GM19324 (cell line): ENCODE results near the gene DVL1.

ENCODE experiments used
- ATAC-seq: cut with Tn5 transposase; IDR thresholded peaks from one replicate; pipeline ENCODE4 v1.9.1; 2021; ENCODE audit warnings: mild to moderate bottlenecking, moderate library complexity; ENCODE audit not compliant: unreplicated experiment, low FRiP score

Gene DVL1

GRCh38 chr1:1343811-1344421, 5.3 kb downstream of the DVL1 start:
- ATAC-seq: no peak

- no peak for ATAC-seq
Observed at GRCh38 chr1:1342584-1343115, 6.6 kb downstream of the DVL1 start.

- no peak for ATAC-seq
Observed at GRCh38 chr1:1342061-1342562, 7.1 kb downstream of the DVL1 start.

- no peak for ATAC-seq
Observed at GRCh38 chr1:1341549-1342021, 7.6 kb downstream of the DVL1 start.

- no peak for ATAC-seq
Observed at GRCh38 chr1:1340791-1341548, 8.2 kb downstream of the DVL1 start.

GRCh38 chr1:1340185-1340584, 9.0 kb downstream of the DVL1 start:
- no peak for ATAC-seq

GRCh38 chr1:1338278-1338677, 10.9 kb downstream of the DVL1 start:
- no peak for ATAC-seq

- no peak for ATAC-seq
Observed at GRCh38 chr1:1337793-1338147, 11.4 kb downstream of the DVL1 start.

- ATAC-seq: no peak
Observed at GRCh38 chr1:1336931-1337792, 12.1 kb downstream of the DVL1 start.

GRCh38 chr1:1336446-1336845, 12.8 kb downstream of the DVL1 start:
- ATAC-seq: no peak

GRCh38 chr1:1335792-1336248, 13.4 kb downstream of the DVL1 start:
- no peak for ATAC-seq

- ATAC-seq: no peak
Observed at GRCh38 chr1:1335283-1335682, 13.9 kb downstream of the DVL1 start.

- ATAC-seq: no peak
Observed at GRCh38 chr1:1334835-1335234, 14.4 kb downstream of the DVL1 start.

- ATAC-seq: no peak
Observed at GRCh38 chr1:1333551-1334241, 15.5 kb downstream of the DVL1 start.

GRCh38 chr1:1332774-1333480, 16.3 kb downstream of the DVL1 start:
- no peak for ATAC-seq

- no peak for ATAC-seq
Observed at GRCh38 chr1:1332031-1332755, 17.0 kb downstream of the DVL1 start.

GRCh38 chr1:1331068-1331965, 17.9 kb downstream of the DVL1 start, which contains the start of gene TAS1R3:
TSS of gene TAS1R3 (plus strand) at chr1:1331280. CDS start at chr1:1331346, 66 bp downstream.
- no peak for ATAC-seq
